ENCODE data around the gene MSX1. TPM values are rescaled to one million over a fixed set of nuclear protein-coding genes. Genes with fewer than 3 reads are reported as not detected.

MSX1 gene
- 0.87 and 1.2 TPM in 2 replicates for total RNA-seq

GRCh38 chr4:4859325-4859798 is at the start of gene MSX1:
Gene MSX1, plus strand, starts transcription at chr4:4859665. Its CDS starts 235 bp downstream, at chr4:4859900.

Other genes starting within 250 kb of the MSX1 start
- 5.5 and 13.9 TPM in 2 replicates for gene CYTL1, start 159.8 kb downstream of the MSX1 start, total RNA-seq
- 11.3 and 20.8 TPM in 2 replicates for gene STK32B, start 191.8 kb downstream of the MSX1 start, total RNA-seq